SK-N-SH (cell line): Measurements from ENCODE around the gene NOTCH4. TPM values are rescaled to one million over a fixed set of nuclear protein-coding genes. Genes with fewer than 3 reads are reported as not detected.

Experiments used
- CTCF ChIA-PET: fragments of 300-600, 350-600 bp; formaldehyde crosslinking; extraction: SDS; loops from one replicate; lab custom pipeline; 2021; lab: Yijun Ruan, JAX
- POLR2A ChIA-PET: fragments of 350-600 bp; sonication (Branson Sonifier 250); formaldehyde crosslinking; extraction: SDS; loops from one replicate; lab custom pipeline; 2020; ENCODE audit warnings: antibody characterized with exemption, inconsistent platforms; lab: Yijun Ruan, JAX
- DNase-seq: peaks from one replicate; pipeline ENCODE4 v3.0.0; 2012
- H2AFZ ChIP-seq: fragments of 200-600 bp; sonication (generic); 2 replicates; pipeline ENCODE4 v1.8.1; 2016; ENCODE audit warnings: antibody characterized with exemption, mild to moderate bottlenecking, low read depth
- H3F3A ChIP-seq: fragments of 200-600 bp; sonication (generic); replicated peaks from 2 replicates; pipeline ENCODE3; 2016; ENCODE audit warnings: antibody characterized with exemption, mild to moderate bottlenecking; ENCODE audit not compliant: insufficient read depth
- H3K27ac ChIP-seq, 2 experiments: fragments of 200-500 bp in 1 of 2; fragments of 200-600 bp in 1 of 2; sonication (Bioruptor generic) in 1 of 2; sonication (generic), shearing (Covaris generic) in 1 of 2; 2 replicates each; pipeline versions ENCODE4 v1.5.1 to v1.6.1; 2014 to 2016; ENCODE audit warnings: low read depth in 2 of 2, inconsistent platforms in 1 of 2, low read length in 1 of 2, mild to moderate bottlenecking in 1 of 2, mixed read lengths in 1 of 2
- H3K27me3 ChIP-seq: fragments of 200-600 bp; sonication (generic), shearing (Covaris generic); 2 replicates; pipeline ENCODE4 v1.6.1; 2016; ENCODE audit warnings: mixed run types; ENCODE audit not compliant: insufficient read depth
- H3K36me3 ChIP-seq, 2 experiments: fragments of 200-500 bp in 1 of 2; fragments of 200-600 bp in 1 of 2; sonication (Bioruptor generic) in 1 of 2; sonication (generic) in 1 of 2; replicated peaks in 1 of 2; 2 replicates each; pipeline versions ENCODE3 to v1.5.1; 2014 to 2016; ENCODE audit warnings: low read length in 1 of 2, mild to moderate bottlenecking in 1 of 2; ENCODE audit not compliant: insufficient read depth in 2 of 2, control insufficient read depth in 1 of 2
- H3K4me1 ChIP-seq, 2 experiments: fragments of 200-500 bp in 1 of 2; fragments of 200-600 bp in 1 of 2; sonication (Bioruptor generic) in 1 of 2; sonication (generic), shearing (Covaris generic) in 1 of 2; 2 replicates each; pipeline versions ENCODE4 v1.5.1 to v1.6.1; 2014 to 2016; ENCODE audit warnings: low read depth in 1 of 2, low read length in 1 of 2, mixed run types in 1 of 2; ENCODE audit not compliant: insufficient read depth in 2 of 2, control insufficient read depth in 1 of 2
- H3K4me2 ChIP-seq: fragments of 200-600 bp; sonication (generic), shearing (Covaris generic); 2 replicates; pipeline ENCODE4 v1.6.1; 2017; ENCODE audit warnings: mixed run types
- H3K4me3 ChIP-seq, 2 experiments: fragments of 200-500 bp in 1 of 2; fragments of 200-600 bp in 1 of 2; sonication (Bioruptor generic) in 1 of 2; sonication (generic), shearing (Covaris generic) in 1 of 2; 2 replicates each; pipeline versions ENCODE4 v1.5.1 to v1.8.1; 2014 to 2016; ENCODE audit warnings: low read depth in 2 of 2, inconsistent platforms in 1 of 2, low read length in 1 of 2, mild to moderate bottlenecking in 1 of 2, mixed read lengths in 1 of 2, moderate library complexity in 1 of 2
- H3K79me2 ChIP-seq: fragments of 200-600 bp; sonication (generic); 2 replicates; pipeline ENCODE4 v1.8.1; 2017; ENCODE audit warnings: mild to moderate bottlenecking; ENCODE audit not compliant: insufficient read depth
- H3K9ac ChIP-seq: fragments of 200-600 bp; sonication (generic); 2 replicates; pipeline ENCODE4 v1.6.1; 2017; ENCODE audit warnings: mixed run types
- H3K9me2 ChIP-seq: fragments of 200-600 bp; sonication (generic); 2 replicates; pipeline ENCODE4 v1.6.1; 2017; ENCODE audit warnings: mixed run types
- H3K9me3 ChIP-seq: fragments of 200-600 bp; sonication (generic); 2 replicates; pipeline ENCODE4 v1.6.1; 2017; ENCODE audit warnings: mixed run types, mild to moderate bottlenecking, moderate library complexity
- H4K20me1 ChIP-seq: fragments of 200-600 bp; sonication (generic); 2 replicates; pipeline ENCODE4 v1.6.1; 2017; ENCODE audit warnings: mild to moderate bottlenecking, mixed run types; ENCODE audit not compliant: insufficient read depth
- CHD2 ChIP-seq: fragments of 150-350 bp; IDR thresholded peaks from 2 replicates; pipeline ENCODE4 v1.6.1; 2018; ENCODE audit warnings: low read length; ENCODE audit not compliant: partially characterized antibody
- ELF1 ChIP-seq: IDR thresholded peaks from 2 replicates; pipeline ENCODE4 v1.4.0; 2012
- EP300 ChIP-seq, 2 experiments: IDR thresholded peaks; 2 replicates each; pipeline versions ENCODE4 v1.4.0 to v1.6.1; 2012; ENCODE audit warnings: borderline replicate concordance in 1 of 2, low read depth in 1 of 2, low read length in 1 of 2
- EZH2phosphoT487 ChIP-seq: fragments of 200-600 bp; sonication (generic); IDR thresholded peaks from 2 replicates; pipeline ENCODE4 v1.6.1; 2017; ENCODE audit warnings: low read depth, mixed run types, mild to moderate bottlenecking, antibody characterized with exemption, moderate library complexity, borderline replicate concordance
- FOSL2 ChIP-seq: IDR thresholded peaks from 2 replicates; pipeline ENCODE4 v1.4.0; 2012; ENCODE audit warnings: low read depth, mild to moderate bottlenecking, moderate library complexity, borderline replicate concordance
- GABPA ChIP-seq: IDR thresholded peaks from 2 replicates; pipeline ENCODE4 v1.4.0; 2012; ENCODE audit warnings: low read depth, mild to moderate bottlenecking
- IRF3 ChIP-seq: fragments of 150-350 bp; IDR thresholded peaks from 2 replicates; pipeline ENCODE4 v1.6.1; 2016; ENCODE audit warnings: mild to moderate bottlenecking, low read depth, low read length
- MEF2A ChIP-seq: IDR thresholded peaks from 2 replicates; pipeline ENCODE4 v1.4.0; 2012; ENCODE audit warnings: low read depth, borderline replicate concordance
- MXI1 ChIP-seq: IDR thresholded peaks from 2 replicates; pipeline ENCODE4 v1.6.1; 2012; ENCODE audit warnings: mild to moderate bottlenecking, low read depth, low read length, improper control_type of control experiment
- NRF1 ChIP-seq: IDR thresholded peaks from 2 replicates; pipeline ENCODE4 v1.6.1; 2012; ENCODE audit warnings: low read depth, mild to moderate bottlenecking, low read length
- PBX3 ChIP-seq: IDR thresholded peaks from 2 replicates; pipeline ENCODE4; 2012
- RCOR1 ChIP-seq: fragments of 150-350 bp; IDR thresholded peaks from 2 replicates; pipeline ENCODE4 v1.6.1; 2017; ENCODE audit warnings: antibody characterized with exemption, low read length
- RFX5 ChIP-seq: IDR thresholded peaks from 2 replicates; pipeline ENCODE4 v1.6.1; 2012; ENCODE audit warnings: mild to moderate bottlenecking, improper control_type of control experiment, low read length
- SIN3A ChIP-seq: IDR thresholded peaks from 2 replicates; pipeline ENCODE4 v1.6.1; 2012; ENCODE audit warnings: low read depth, mild to moderate bottlenecking, low read length, moderate library complexity, borderline replicate concordance
- SMC3 ChIP-seq: IDR thresholded peaks from 2 replicates; pipeline ENCODE4 v1.6.1; 2012; ENCODE audit warnings: low read depth, low read length, improper control_type of control experiment
- TAF1 ChIP-seq: IDR thresholded peaks from 2 replicates; pipeline ENCODE4 v1.6.1; 2012; ENCODE audit warnings: low read depth, mild to moderate bottlenecking, low read length, moderate library complexity, borderline replicate concordance
- TEAD4 ChIP-seq: IDR thresholded peaks from 2 replicates; pipeline ENCODE4 v1.4.0; 2012; ENCODE audit warnings: mild to moderate bottlenecking, borderline replicate concordance; ENCODE audit not compliant: insufficient read depth
- USF1 ChIP-seq: IDR thresholded peaks from 2 replicates; pipeline ENCODE4 v1.4.0; 2012; ENCODE audit warnings: low read depth, borderline replicate concordance
- YY1 ChIP-seq: IDR thresholded peaks from 2 replicates; pipeline ENCODE4 v1.4.0; 2012; ENCODE audit warnings: low read depth, mild to moderate bottlenecking
- WGBS: methylation state at CpG from one replicate; pipeline ENCODE4 v1.1.6; 2017; ENCODE audit warnings: low lambda C conversion rate; 5-methylcytosine and 5-hydroxymethylcytosine counted together
- polyA plus RNA-seq, 3 experiments: library from polyadenylated mRNA; depleted of rRNA; stranded (reverse); fragments of >200 nt; gene quantifications; 2 replicates each; pipeline ENCODE4 v1.2.3, GENCODE V29; 2012

The NOTCH4 gene
- polyA plus RNA-seq, 1 of the 3 experiments (the other 2 are of a cell fraction), result 2.5 TPM

- Histone ChIP-seq H3K9me3 (no peaks in the 10 kb centered on the region), H3K27ac (peak within 1 kb of the TSS; percentile 98 to 99), H3K79me2 (peaks cover 40% of the 10 kb centered on the region), H3K4me2 (peak within 1 kb of the TSS; percentile 100), H3K4me3 (peak within 1 kb of the TSS; percentile 84 to 99), H4K20me1 (no peaks in the 10 kb centered on the region), H3K9ac (peak within 1 kb of the TSS; percentile 84), H3F3A (peaks cover 13% of the 10 kb centered on the region), H3K27me3 (no peaks in the 10 kb centered on the region), H3K36me3 (peaks cover 9 to 19% of the 10 kb centered on the region in 2 experiments), H3K4me1 (peaks cover 12 to 37% of the 10 kb centered on the region in 2 experiments; a peak in 3 of 4 replicates), H3K9me2 (no peaks in the 10 kb centered on the region), H2AFZ (peak within 1 kb of the TSS; percentile 88)
- peak; percentile 92 for DNase-seq
- ChIA-PET POLR2A (interaction anchor here (1.3 to 4.1 kb wide), 6 partner anchors 12 to 794 kb away, joined by 5 to 22 read pairs (median 6); partner anchors contain the start of genes ATF6B, FKBPL, PBX2 and PRRT1), CTCF (no interaction called here)
- under 1% methylated on average over 32 of the region's 33 CpGs for WGBS
- no peak for TF ChIP-seq EZH2phosphoT487
- peak; percentile 91 for TF ChIP-seq IRF3
- no peak; the same call in 1 of the 2 replicates for TF ChIP-seq SIN3A
- peak; percentile 91 for TF ChIP-seq CHD2
- peak; percentile 43 for TF ChIP-seq ELF1
- TF ChIP-seq MEF2A, result no peak
- TF ChIP-seq NRF1, result peak; percentile 83
- no peak for TF ChIP-seq TEAD4
- TF ChIP-seq RFX5, result peak; percentile 83; the same call in 1 of the 2 replicates
- peak; percentile 40 for TF ChIP-seq MXI1
- no peak for TF ChIP-seq USF1
- no peak for TF ChIP-seq SMC3
- TF ChIP-seq FOSL2, result no peak
- peak; percentile 99 for TF ChIP-seq PBX3
- peak; percentile 33 for TF ChIP-seq GABPA
- TF ChIP-seq YY1, result peak; percentile 52; the same call in 1 of the 2 replicates
- TF ChIP-seq EP300 (IDR thresholded peaks at IDR 0.05; ENCODE audit: borderline replicate concordance in 1 of 2, low read depth in 1 of 2, low read length in 1 of 2), result peak in 1 of 2 experiments; percentile 27; a peak in 1 of 4 replicates
- TF ChIP-seq TAF1, result no peak
- no peak for TF ChIP-seq RCOR1
These were observed 45.9 kb downstream of the NOTCH4 start, which contains the start of gene RNF5 for GRCh38 chr6:32177788-32178546. TSS of gene RNF5 (plus strand) at chr6:32178405. CDS start at chr6:32178512, 107 bp downstream.
